Measurements from ENCODE around the gene RALY. TPM values are rescaled to one million over a fixed set of nuclear protein-coding genes. Genes with fewer than 3 reads are reported as not detected.

The RALY gene
- total RNA-seq, 1 experiment from 2014 or later: 119 TPM

- no peak for ATAC-seq
- CTCF ChIA-PET: no interaction called here
- intact Hi-C loops (cut with micrococcal nuclease): loop anchor here (10.0 kb wide), 3 partner anchors 468 to 1028 kb away; no protein-coding TSS in a partner anchor
Measured at GRCh38 chr20:34122274-34122980, 128.7 kb downstream of the RALY start.

More at GRCh38 chr20:34122274-34122980, 128.7 kb downstream of the RALY start:
- Histone ChIP-seq H3K9me3 (ENCODE audit: control insufficient read depth in 1 of 2, insufficient read depth in 1 of 2, low read depth in 1 of 2, low read length in 2 of 2) (no peaks in the 10 kb centered on the region), H4K20me1 (ENCODE audit: insufficient read depth) (no peaks in the 10 kb centered on the region), H3K4me2 (ENCODE audit: low read length) (no peak overlapping the region), H3K36me3 (ENCODE audit: control insufficient read depth in 1 of 2, insufficient read depth in 2 of 2, low read length in 2 of 2) (no peaks in the 10 kb centered on the region), H3K27me3 (ENCODE audit: insufficient read depth, low read length) (no peaks in the 10 kb centered on the region), H3K79me2 (ENCODE audit: insufficient read depth, low read length) (no peaks in the 10 kb centered on the region), H3K9ac (ENCODE audit: low read length) (no peak overlapping the region), H3K9me2 (ENCODE audit: insufficient read depth) (no peaks in the 10 kb centered on the region), H3K27ac (ENCODE audit: low read depth, low read length) (no peak overlapping the region), H2AFZ (ENCODE audit: low read depth, low read length, poor library complexity, severe bottlenecking) (no peak overlapping the region), H3K4me1 (ENCODE audit: control insufficient read depth in 1 of 2, insufficient read depth in 2 of 2, low read length in 2 of 2) (peaks cover 5 to 9% of the 10 kb centered on the region in 2 experiments; a peak in 3 of 4 replicates), H3K4me3 (replicated peaks in 1 of 2; ENCODE audit: low read depth in 1 of 2, low read length in 2 of 2) (no peak overlapping the region)
- TF ChIP-seq EGR1 (IDR thresholded peaks at IDR 0.05; ENCODE audit: low read depth): no peak
- no peak for TF ChIP-seq EZH2phosphoT487 (IDR thresholded peaks at IDR 0.05; ENCODE audit: borderline replicate concordance)
- no peak for TF ChIP-seq CTCF (IDR thresholded peaks at IDR 0.05 in 2 of 3, conservative IDR thresholded peaks at IDR 0.05 in 1 of 3; ENCODE audit: borderline replicate concordance in 1 of 3, insufficient read depth in 1 of 3, low read depth in 2 of 3, low read length in 2 of 3)
- no peak for TF ChIP-seq ATF3 (IDR thresholded peaks at IDR 0.05)
- no peak for TF ChIP-seq CEBPB (IDR thresholded peaks at IDR 0.05; ENCODE audit: low read depth)
- no peak for TF ChIP-seq TCF7L2 (IDR thresholded peaks at IDR 0.05; ENCODE audit: borderline replicate concordance, extremely low read depth, insufficient read depth, insufficient read length)
- no peak for TF ChIP-seq REST (IDR thresholded peaks at IDR 0.05; ENCODE audit: low read depth)
- TF ChIP-seq POLR2A (IDR thresholded peaks at IDR 0.05; ENCODE audit: borderline replicate concordance, extremely low read depth, insufficient read depth, insufficient read length): no peak
- no peak for TF ChIP-seq FOSL1 (IDR thresholded peaks at IDR 0.05; ENCODE audit: low read depth)
- DNase-seq (ENCODE audit: low read depth, low spot score): no peak
- ChIA-PET RAD21 (ENCODE audit: low non-redundant PET in 1 of 2, low total read pairs in 2 of 2, uncharacterized antibody in 2 of 2, unreplicated experiment in 2 of 2) (no interaction called here), POLR2A (interaction anchor here (1.6 kb wide), 1 partner anchor 10 kb away, joined by 6 read pairs; the partner anchor contains the start of gene EIF2S2)
- BruUV-seq (replicated peaks): no TSS peak

Data from HCT116 (cell line).